Cardiac muscle cell (in vitro differentiated cells and primary cell): ENCODE measurements around the gene KY. TPM values are rescaled to one million over a fixed set of nuclear protein-coding genes. Genes with fewer than 3 reads are reported as not detected.

Experiments used
- DNase-seq, 2 donors: peaks; one replicate each; pipeline versions ENCODE4 v3.0.0 to v3.0.0-alpha.2; 2010 to 2017; ENCODE audit warnings: low read depth in 1 of 2, low spot score in 1 of 2
- H3K27ac ChIP-seq: fragments of 200-600 bp; sonication (generic); 2 replicates; pipeline ENCODE4 v1.5.1; 2016
- H3K27me3 ChIP-seq: fragments of 200-600 bp; sonication (generic); 2 replicates; pipeline ENCODE4 v1.6.0; 2016; ENCODE audit warnings: control low read depth
- H3K36me3 ChIP-seq: fragments of 200-600 bp; sonication (generic); 2 replicates; pipeline ENCODE4 v1.5.1; 2016; ENCODE audit warnings: control low read depth
- H3K4me1 ChIP-seq: fragments of 200-600 bp; sonication (generic); 2 replicates; pipeline ENCODE4 v1.8.1; 2017; ENCODE audit warnings: low read depth, mild to moderate bottlenecking, mixed run types
- H3K4me3 ChIP-seq: fragments of 200-600 bp; sonication (generic); 2 replicates; pipeline ENCODE4 v1.5.1; 2016; ENCODE audit warnings: mild to moderate bottlenecking
- H3K9me3 ChIP-seq: fragments of 200-600 bp; sonication (generic); 2 replicates; pipeline ENCODE4 v1.5.1; 2017; ENCODE audit warnings: low read depth, mild to moderate bottlenecking, control low read depth
- polyA plus RNA-seq: library from polyadenylated mRNA; unstranded; fragments of >200 nt; fragmentation: Nextera tagmentation; extraction: Ambion mirVana; gene quantifications from 2 replicates; pipeline ENCODE4 v1.2.1, GENCODE V29; 2016
- total RNA-seq: library from RNA; depleted of rRNA; stranded (reverse); fragments of >200 nt; gene quantifications from 2 replicates; pipeline ENCODE4 v1.2.3, GENCODE V29; 2016
- TF ChIP-seq, protein P1 (sequence below): IDR thresholded peaks from 2 replicates; pipeline ENCODE4 v1.5.1; 2012; ENCODE audit warnings: low read depth, mild to moderate bottlenecking, low read length

Gene KY
- total and polyA plus RNA-seq, 2 experiments from 2014 or later: 0.35 to 1.2 TPM

- Histone ChIP-seq H3K36me3 (no peaks in the 10 kb centered on the region), H3K27me3 (peaks cover 16% of the 10 kb centered on the region), H3K4me1 (no peaks in the 10 kb centered on the region), H3K4me3 (no peak overlapping the region), H3K9me3 (no peaks in the 10 kb centered on the region), H3K27ac (no peak overlapping the region)
- DNase-seq: no peak
- TF ChIP-seq, protein P1, sequence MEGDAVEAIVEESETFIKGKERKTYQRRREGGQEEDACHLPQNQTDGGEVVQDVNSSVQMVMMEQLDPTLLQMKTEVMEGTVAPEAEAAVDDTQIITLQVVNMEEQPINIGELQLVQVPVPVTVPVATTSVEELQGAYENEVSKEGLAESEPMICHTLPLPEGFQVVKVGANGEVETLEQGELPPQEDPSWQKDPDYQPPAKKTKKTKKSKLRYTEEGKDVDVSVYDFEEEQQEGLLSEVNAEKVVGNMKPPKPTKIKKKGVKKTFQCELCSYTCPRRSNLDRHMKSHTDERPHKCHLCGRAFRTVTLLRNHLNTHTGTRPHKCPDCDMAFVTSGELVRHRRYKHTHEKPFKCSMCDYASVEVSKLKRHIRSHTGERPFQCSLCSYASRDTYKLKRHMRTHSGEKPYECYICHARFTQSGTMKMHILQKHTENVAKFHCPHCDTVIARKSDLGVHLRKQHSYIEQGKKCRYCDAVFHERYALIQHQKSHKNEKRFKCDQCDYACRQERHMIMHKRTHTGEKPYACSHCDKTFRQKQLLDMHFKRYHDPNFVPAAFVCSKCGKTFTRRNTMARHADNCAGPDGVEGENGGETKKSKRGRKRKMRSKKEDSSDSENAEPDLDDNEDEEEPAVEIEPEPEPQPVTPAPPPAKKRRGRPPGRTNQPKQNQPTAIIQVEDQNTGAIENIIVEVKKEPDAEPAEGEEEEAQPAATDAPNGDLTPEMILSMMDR: no peak
Measured at GRCh38 chr3:134625885-134626741, 24.7 kb downstream of the KY start.

- H3K4me1 ChIP-seq: no peaks in the 10 kb centered on the region
- DNase-seq: no peak
Measured at GRCh38 chr3:134625462-134625861, 25.4 kb downstream of the KY start.

GRCh38 chr3:134624537-134625287, 26.1 kb downstream of the KY start:
- TF ChIP-seq, protein P1: no peak
- no peak for DNase-seq
- Histone ChIP-seq H3K9me3 (no peaks in the 10 kb centered on the region), H3K27ac (no peak overlapping the region), H3K27me3 (peaks cover 16% of the 10 kb centered on the region), H3K36me3 (no peaks in the 10 kb centered on the region), H3K4me1 (no peaks in the 10 kb centered on the region), H3K4me3 (no peak overlapping the region)

More at GRCh38 chr3:134625462-134625861, 25.4 kb downstream of the KY start:
- H3K9me3 ChIP-seq: no peaks in the 10 kb centered on the region
- no peak overlapping the region for H3K4me3 ChIP-seq
- H3K27ac ChIP-seq: no peak overlapping the region
- H3K36me3 ChIP-seq: no peaks in the 10 kb centered on the region
- TF ChIP-seq, protein P1: no peak
- peaks cover 16% of the 10 kb centered on the region for H3K27me3 ChIP-seq

GRCh38 chr3:134623615-134624245, 27.1 kb downstream of the KY start:
- no peak overlapping the region for H3K4me3 ChIP-seq
- H3K4me1 ChIP-seq: no peaks in the 10 kb centered on the region
- H3K36me3 ChIP-seq: no peaks in the 10 kb centered on the region
- TF ChIP-seq, protein P1: no peak
- peaks cover 18% of the 10 kb centered on the region for H3K27me3 ChIP-seq
- DNase-seq: no peak
- no peak overlapping the region for H3K27ac ChIP-seq
- H3K9me3 ChIP-seq: no peaks in the 10 kb centered on the region

DNA sequence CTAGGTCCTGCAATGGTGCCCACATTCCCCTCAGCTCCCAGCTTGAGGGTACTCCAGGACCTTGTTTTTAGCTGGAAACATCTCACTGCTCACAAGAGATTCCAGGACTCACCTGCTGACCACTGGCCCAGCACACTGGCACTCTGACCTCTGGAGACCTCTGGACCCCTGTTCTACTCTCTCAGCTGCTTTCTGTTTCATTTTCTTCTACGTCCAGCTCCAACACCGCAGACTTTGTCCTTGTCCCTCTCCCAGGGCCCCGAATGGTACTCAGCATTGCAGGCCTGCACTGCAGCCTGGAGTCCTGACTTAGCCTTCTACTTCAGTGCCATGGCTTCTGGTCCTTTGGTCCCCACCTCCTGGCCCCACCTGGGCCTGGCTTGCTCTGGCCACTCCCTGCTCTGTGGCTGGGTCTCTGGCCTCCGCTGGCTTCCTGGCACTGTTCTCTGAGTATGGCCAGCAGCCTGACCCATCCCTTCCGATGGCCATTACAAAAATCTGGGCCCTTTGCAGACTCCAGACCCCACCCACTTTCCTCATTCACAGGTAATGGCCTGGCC, 27.9 kb downstream of the KY start:
- Histone ChIP-seq H3K9me3 (no peaks in the 10 kb centered on the region), H3K4me3 (no peak overlapping the region), H3K27me3 (peaks cover 15% of the 10 kb centered on the region), H3K36me3 (no peaks in the 10 kb centered on the region), H3K27ac (no peak overlapping the region), H3K4me1 (no peaks in the 10 kb centered on the region)
- no peak for DNase-seq
- TF ChIP-seq, protein P1: no peak
